ENCODE data around the gene GLE1.
"Not testable (repeated sequence)": the region's sequence is repeated elsewhere in the genome, so short reads cannot be mapped to it uniquely, and the experiment has no call there.

GLE1 gene

DNA sequence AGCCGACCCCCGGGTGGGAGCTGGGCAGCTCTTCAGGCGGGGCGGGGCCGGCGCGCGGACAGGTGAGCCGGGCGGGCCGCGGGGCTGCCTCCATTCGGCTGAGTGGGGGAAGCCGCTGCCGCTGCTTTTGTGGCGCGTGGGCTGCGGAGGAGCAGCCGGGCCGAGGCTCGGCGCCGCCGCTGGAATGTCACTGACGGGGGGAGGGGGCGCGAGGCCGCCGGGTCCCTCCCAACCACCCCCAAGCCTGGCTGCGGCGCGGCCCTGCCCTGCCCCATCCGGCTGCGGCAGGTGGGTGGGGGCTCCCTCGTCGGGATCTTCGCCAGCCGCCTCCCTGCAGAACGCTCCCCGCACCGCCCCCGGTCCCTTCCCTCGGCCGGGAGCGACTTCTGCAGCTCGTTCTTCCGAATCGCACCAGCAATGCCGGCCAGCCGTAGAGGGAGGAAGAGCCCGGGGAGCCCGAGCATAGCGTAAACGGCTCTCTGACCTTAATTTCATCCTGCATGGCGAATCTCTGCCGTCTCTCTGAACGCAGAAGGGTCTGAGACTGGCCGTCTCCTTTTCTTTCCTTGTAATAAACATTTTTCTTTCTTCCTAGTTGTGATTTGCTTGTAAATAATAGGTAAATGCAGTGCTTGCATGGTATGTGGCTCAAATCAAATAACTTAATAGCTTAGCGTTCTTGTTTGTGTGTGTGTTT is 48.4 kb downstream of the GLE1 start:
- no peak for DNase-seq

DNA sequence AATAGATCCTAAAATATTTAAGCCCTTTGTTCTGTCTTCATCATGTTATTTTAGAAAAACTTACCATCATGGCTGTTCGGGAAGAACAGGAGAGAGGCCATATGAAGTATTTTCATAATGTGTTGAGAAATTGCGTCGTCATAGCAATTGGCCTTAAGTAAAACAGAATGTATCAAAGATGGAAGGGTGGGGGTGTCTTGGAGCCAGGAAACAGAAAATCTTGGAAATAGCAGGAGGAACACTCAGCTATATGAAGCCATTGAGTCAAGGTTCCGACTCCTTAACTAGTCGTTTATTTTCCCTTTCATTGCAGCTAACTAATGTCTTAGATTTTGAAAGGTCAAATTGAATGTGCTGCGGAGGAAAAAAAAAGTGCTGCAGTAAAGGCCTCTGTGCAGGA is 49.2 kb downstream of the GLE1 start:
- no peak for DNase-seq

DNA sequence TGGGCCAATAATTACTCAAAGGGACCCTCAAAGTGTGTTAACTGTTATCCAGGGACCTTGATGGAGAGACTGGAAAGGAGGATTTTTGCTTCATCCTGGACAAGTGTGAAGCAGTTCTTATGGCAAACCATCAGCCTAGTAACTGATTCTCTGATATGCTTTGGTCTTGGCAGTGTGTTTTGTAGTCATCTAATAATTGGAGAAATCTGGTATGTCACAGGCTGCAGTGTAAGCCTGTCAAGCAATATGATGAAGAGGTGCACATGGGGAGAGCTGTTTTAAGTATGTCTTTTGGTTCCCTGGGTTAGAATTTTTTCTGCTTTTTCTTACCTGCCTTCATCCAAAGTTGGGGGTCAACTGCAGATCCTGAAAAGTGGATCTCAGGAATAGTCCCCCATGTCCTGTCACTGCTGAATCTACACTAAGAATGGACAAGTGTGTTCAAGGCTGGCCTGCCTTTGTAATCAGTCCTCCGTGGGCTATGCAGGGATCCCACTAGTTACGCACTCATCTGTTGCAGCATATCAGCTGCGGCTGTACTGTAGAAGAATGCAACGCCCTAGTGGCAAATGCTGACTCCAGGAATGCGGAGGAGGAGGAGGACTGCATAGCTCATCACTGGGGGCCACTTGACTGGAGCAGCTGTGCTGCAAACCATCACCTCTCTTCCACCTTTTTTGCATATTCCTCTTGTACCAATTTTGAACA is 49.8 kb downstream of the GLE1 start:
- DNase-seq: no peak

DNA sequence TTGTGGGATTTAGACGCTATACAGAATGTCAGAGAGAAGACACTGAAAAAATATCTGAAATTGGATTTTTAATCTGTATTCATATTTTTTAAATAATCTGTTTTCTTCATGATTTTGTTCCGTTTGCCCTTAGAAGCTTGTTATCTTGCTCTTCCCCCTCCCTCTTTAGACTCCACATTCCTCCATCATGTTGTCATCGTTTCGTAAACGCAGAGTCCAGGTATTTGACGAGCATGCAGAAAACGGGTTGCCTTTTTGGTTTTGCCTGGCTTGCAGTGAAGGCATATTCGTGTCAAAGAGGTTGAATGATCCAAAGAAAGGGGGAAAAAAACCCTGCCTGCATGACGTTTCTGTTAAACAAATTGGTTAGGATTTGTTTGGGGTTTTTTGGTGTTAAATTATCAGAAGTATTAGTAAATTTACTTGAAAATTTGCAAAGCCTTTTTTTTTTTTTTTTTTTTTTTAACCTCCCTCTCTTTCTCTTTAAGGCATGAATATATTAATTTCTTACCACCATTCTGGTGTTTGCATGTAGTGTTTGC is 50.7 kb downstream of the GLE1 start:
- DNase-seq: no peak

DNA sequence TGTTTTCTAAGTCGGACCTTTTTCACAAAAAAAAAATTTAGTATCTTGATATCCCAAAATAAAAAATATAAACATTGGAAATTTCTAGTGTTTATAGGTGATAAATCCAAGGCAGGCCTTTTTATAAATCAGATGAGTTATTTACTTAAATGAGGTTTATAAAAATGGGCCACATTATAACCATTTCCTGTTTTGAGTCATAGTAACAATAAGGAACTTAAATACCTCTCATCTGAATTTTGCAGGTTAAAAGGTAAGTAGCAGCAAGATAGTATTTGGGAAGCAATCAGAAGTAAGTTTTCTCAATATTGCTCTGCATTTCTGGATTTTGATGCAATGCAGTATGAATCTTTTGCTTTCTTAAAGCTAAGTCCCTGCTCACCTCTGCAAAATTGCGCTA is 51.8 kb downstream of the GLE1 start:
- no peak for DNase-seq

DNA sequence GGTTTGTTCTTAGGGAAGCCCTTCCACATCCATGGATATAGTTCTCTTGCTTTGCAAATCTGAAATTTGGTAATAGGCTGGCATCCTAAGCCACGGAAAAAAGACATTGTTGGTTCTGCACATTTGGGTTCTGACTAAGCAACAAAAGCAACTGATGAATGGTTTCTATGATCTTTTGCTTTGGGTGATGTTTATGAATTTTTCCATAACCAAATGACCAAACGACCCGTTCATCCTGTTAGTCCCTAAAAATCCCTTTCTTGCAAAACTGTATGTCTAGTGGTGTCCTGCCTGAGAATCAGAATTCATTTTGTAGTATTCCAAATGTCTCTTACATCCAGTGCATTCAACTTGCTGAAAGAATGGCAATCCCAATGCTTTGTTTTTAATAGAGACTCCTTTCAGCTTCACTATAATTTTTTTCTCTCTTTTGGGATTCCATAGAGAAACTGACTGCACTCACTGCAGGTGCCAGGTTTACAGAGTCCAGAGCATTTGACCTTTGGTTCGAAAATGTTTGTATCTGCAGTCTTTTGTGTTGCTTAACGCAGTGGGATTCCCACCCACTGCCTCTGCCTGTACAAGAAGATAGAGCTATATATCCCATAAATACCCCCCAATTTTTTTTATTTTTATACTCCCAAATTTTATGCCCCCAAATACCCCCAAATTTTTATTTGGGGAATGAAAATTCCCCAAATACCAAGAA is 52.6 kb downstream of the GLE1 start:
- DNase-seq: no peak

DNA sequence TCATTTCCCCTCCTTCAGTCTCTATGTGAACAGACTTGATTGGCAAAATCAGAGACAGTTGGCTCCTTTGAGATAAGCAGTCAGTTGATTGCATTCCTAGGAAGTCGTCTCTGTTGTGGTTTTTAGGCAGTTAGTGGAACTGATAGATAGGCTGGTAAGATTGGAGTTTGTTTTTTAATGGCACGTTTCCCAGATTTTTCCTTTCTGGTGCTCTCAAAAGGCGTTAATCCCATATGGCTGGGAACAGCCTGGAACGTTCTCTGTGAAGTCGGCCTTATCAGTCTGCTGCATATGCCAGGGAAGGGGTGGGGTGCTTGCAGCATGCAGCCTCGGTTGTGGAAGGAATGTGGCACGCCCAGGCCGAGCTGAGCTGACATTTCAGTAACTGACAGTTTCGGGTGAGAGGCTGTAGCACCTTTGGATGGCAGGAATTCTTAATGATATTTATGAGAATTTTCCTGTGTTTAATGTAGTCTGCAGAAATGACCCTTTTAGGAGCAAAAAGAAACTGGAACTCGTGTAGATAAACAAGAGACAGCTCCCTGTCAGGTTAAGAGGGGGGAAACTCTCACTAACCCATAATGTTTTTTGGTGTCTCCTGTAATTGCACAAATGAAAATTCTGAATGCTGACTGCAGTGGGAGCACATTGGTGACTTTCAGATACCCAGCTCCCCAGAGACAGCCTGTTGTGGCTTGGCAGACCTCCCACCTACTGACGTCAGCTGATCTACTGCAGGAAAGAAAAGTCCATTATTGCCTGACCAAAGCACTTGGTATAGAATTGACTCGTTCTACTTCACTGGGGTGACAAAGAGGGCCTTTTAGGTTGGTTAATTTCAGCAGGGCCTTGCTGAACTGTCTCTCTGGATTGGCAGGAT is 54.2 kb downstream of the GLE1 start:
- DNase-seq: peak; percentile 30

DNA sequence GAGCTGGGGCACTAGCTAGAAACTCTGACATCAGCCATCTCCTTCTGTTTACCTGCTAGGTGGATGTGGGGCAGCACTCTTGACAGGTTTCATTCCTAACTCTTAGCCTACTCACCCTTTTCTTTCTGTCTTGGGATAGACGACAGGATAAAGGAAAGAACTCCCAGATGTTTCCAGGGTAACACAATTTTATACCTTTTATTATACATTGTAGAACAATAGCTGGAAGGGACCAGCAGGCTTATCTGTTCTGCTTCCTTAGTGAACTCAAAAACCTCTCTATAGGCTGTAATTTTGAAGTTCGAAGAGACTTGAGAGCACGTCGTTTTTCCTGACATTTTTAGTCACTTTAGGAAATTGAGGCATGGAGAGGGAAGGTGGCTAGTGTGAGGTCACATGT is 61.1 kb downstream of the GLE1 start:
- no peak for DNase-seq

DNA sequence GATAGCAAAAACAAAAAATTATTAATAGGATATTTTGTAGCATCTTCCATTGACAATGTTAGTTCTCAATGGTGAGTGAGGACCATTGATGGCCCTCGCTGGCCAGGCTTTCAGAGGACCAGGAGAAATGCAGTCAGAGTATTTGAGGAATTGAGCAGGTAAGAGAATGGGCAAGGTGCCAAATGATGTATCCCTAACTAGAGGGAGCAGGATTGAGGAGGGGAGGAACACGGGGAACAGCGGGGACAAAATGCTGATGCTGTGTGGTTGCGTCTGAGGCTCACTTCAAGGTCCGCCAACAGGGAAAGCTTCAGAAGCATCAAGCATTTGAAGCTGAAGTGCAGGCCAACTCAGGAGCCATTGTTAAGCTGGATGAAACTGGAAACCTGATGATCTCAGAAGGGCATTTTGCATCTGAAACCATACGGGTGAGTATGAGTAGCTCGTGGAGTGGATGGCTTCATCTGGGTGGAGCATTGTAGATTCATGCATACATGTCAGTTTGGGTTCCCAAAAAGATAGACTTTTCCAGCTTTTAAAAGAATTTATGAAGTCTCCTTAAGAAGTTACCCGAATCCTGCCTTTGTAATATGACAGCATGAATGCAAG is 64.1 kb downstream of the GLE1 start:
- no peak for DNase-seq

DNA sequence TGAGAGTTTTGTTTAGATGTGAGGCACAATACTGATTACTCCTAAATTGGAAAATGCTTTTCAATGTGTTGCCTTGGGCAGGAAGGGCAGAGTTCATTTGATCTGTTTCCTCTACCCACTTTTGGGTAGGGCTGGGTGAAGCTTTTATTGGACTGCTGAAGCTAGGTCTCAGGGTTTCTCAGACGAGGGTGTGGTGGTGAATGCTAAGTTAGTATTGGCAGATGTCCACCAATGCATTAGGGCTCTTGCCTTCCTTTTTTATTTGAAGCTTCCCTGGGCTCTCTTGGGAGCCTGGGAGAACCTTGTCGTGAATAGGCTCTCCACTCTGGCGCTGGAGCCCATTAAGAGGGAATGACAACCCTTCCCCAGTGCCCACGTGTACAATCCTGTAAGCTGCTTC is 71.0 kb downstream of the GLE1 start:
- DNase-seq: no peak

DNA sequence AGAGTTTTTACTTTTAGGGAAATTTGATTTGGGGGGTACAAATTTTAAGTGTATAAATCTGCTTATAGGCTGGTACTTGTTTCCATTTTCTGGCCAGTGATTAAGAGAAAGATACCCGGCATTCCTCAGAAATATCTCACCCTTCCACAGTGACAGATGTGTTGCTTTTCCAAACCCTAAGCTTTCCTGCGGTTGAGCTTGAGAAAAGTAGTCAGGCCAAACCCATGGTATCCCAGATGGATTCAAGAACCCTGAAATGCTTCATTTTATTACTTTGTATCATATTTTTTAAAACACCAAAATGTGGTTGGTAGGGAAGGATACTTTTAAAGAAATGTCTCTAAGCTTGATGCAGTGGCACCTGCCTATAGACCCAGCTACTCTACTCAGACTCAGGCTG is 71.4 kb downstream of the GLE1 start:
- no peak for DNase-seq

DNA sequence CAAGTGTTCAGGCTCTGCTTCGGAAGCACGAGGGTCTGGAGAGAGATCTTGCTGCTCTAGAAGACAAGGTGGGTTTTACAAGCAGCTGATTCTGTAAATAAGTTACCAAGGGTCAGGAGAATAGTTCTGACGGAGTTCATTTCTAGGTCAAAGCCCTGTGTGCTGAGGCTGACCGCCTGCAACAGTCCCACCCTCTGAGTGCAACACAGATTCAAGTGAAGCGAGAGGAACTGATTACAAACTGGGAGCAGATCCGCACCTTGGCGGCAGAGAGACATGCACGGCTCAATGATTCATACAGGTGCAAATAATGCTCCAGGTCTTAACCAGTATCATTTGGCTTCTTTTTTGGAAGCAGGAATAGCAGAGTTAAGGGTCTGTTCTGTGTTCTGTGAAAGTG is 72.7 kb downstream of the GLE1 start:
- DNase-seq: no peak

DNA sequence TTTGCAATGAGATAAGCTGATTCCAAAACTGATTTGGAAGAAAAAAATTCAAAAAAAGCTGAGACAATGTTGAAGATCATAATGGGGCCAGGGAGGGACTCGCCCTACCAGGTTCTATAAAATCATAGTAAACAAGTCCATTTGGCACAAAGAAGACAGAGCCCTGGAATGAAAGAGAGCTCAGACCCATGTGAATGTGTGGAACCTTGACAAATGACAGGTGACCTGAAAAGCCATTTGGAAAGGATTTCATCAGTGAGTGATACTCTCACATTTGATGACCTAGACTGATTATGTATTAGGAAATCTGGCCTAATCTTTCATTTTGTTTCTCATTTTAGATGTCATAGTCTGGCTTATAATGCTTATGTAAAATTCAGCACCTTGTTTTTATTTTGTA is 74.7 kb downstream of the GLE1 start:
- DNase-seq: no peak

DNA sequence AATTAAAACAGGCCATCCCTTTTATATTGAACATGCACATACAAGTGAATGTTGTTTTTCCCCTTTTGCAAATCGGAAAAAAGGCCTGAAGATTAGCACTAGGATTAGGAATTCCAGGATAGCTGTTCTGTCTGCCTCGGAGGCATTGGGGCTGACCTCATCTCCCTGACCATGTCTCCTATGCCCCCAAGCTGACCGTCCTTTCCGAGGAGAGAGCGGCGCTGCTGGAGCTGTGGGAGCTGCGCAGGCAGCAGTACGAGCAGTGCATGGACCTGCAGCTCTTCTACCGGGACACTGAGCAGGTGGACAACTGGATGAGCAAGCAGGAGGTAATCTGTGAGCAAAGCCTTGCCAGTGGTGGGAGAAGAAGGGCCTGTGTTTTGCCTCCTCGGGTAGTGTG is 76.2 kb downstream of the GLE1 start:
- DNase-seq: no peak

DNA sequence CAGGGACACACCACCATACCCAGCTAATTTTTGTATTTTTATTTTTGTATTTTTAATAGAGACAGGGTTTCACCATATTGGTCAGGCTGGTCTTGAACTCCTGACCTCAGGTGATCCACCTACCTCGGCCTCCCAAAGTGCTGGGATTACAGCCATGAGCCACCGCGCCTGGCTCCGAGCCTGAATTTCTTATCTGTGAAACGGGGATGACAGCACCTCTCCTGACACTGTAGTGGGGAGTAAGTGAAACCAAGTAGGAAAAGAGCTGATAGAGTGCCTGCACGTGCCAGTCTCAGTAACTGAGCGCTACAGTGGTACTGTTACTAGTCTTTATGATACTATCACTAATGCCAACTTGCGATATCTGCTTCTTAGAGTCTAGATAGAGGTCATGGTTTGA is 80.6 kb downstream of the GLE1 start:
- not testable (repeated sequence) for DNase-seq

DNA sequence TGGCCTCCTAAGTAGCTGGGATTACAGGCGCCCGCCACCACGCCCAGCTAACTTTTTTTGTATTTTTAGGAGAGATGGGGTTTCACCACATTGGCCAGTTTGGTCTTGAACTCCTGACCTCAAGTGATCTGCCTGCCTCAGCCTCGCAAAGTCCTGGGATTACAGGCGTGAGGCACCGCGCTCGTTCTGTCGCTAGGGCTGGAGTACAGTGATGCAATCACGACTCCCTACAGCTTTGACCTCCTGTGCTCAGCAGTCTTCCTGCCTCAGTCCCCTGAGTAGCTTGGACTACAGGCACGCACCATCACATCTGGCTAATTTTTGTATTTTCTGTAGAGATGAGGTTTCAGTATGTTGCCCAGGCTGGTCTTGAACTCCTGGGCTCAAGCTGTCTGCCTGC is 82.4 kb downstream of the GLE1 start:
- DNase-seq: not testable (repeated sequence)

DNA sequence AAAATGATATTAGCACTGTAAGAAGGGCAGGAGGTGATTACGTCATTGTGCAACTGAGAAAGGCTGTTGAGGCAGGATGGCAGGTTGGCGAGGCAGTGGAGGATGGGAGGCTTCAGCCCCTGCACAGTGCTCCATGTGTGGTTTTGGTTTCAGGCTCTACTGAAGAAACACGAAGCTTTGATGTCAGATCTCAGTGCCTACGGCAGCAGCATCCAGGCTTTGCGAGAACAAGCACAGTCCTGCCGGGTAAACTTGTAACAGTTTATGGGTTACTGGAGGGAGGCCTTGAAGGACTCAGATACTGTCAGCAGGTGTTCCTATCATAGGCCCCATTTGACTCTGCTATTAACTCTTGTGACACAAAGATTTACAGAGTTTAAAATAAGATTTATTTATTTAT is 82.9 kb downstream of the GLE1 start:
- no peak for DNase-seq

DNA sequence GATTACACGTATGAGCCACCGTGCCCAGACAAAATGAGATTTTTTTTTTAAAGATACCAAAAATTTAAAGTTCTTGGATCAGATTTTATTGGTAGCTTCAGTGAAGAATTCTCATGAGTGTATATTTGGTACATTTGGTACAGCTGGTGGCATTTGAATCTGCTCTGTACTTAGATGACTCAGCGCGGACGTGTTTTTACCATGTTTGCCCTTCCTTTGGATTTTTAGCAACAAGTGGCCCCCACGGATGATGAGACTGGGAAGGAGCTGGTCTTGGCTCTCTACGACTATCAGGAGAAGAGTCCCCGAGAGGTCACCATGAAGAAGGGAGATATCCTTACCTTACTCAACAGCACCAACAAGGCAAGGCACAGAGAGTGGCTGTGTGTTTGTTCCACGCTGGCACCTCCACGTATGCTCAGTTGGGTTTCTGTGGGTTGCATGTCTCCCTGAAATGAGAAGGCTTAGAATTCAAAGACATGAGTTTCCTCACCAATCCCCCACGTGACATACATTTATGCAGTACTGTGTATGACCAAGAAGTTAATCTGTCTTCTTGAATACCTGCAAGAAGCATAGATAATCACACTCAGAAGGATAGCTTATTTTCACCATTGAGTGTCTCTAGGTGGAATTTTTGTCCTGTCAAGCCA is 84.2 kb downstream of the GLE1 start:
- DNase-seq: no peak

Data from NCI-H2227 treated with DMSO at 0.1 percent for 48 hours (cell line).